Measurements from ENCODE around the gene EMP3. TPM values are rescaled to one million over a fixed set of nuclear protein-coding genes. Genes with fewer than 3 reads are reported as not detected.

Gene EMP3
- total RNA-seq, 1 donor from 2014 or later: 1.2 TPM

- no peak for DNase-seq (ENCODE audit: low spot score)
- no peaks in the 10 kb centered on the region for H3K9me3 ChIP-seq (ENCODE audit: low read depth)
- Mint-ChIP-seq H3K36me3 (no peaks in the 10 kb centered on the region), H3K27ac (peak overlapping the region; percentile 82), H3K4me3 (no peak overlapping the region), H3K9me3 (no peaks in the 10 kb centered on the region), H3K27me3 (ENCODE audit: insufficient read depth, low read depth) (peaks cover 11% of the 10 kb centered on the region), H3K4me1 (peaks cover 30% of the 10 kb centered on the region)
- H3K4me3 ChIP-seq: no peak overlapping the region
- H3F3A ChIP-seq (ENCODE audit: low read depth): no peaks in the 10 kb centered on the region
- H3K27ac ChIP-seq: no peak overlapping the region
- no peak for TF ChIP-seq CTCF (IDR thresholded peaks at IDR 0.05)
- TF ChIP-seq EZH2 (IDR thresholded peaks at IDR 0.05): no peak
- TF ChIP-seq EZH2phosphoT487 (IDR thresholded peaks at IDR 0.05): no peak
- no peaks in the 10 kb centered on the region for H3K36me3 ChIP-seq
- no peaks in the 10 kb centered on the region for H3K4me1 ChIP-seq
- H2AFZ ChIP-seq (replicated peaks): peak overlapping the region; percentile 79
- H3K9ac ChIP-seq: no peak overlapping the region
- no peaks in the 10 kb centered on the region for H4K20me1 ChIP-seq (ENCODE audit: low read depth)
- no peaks in the 10 kb centered on the region for H3K79me2 ChIP-seq (ENCODE audit: low read depth)
- no peaks in the 10 kb centered on the region for H3K27me3 ChIP-seq
- no peak overlapping the region for H3K4me2 ChIP-seq
These were observed 47.6 kb downstream of the EMP3 start for GRCh38 chr19:48372904-48373303.

GRCh38 chr19:48373567-48373966 is 48.2 kb downstream of the EMP3 start:
- peak overlapping the region; percentile 82 for H3K27ac Mint-ChIP-seq

GRCh38 chr19:48378194-48378570 is 52.8 kb downstream of the EMP3 start:
- Histone ChIP-seq H3K4me1 (no peaks in the 10 kb centered on the region), H3F3A (ENCODE audit: low read depth) (peaks cover 12% of the 10 kb centered on the region), H3K27me3 (no peaks in the 10 kb centered on the region), H3K9ac (no peak overlapping the region), H3K36me3 (no peaks in the 10 kb centered on the region), H2AFZ (replicated peaks) (no peak overlapping the region), H3K27ac (no peak overlapping the region), H3K9me3 (ENCODE audit: low read depth) (no peaks in the 10 kb centered on the region), H3K4me2 (no peak overlapping the region), H3K79me2 (ENCODE audit: low read depth) (no peaks in the 10 kb centered on the region), H3K4me3 (no peak overlapping the region), H4K20me1 (ENCODE audit: low read depth) (no peaks in the 10 kb centered on the region)
- DNase-seq (ENCODE audit: low spot score): no peak
- no peaks in the 10 kb centered on the region for H3K9me3 Mint-ChIP-seq
- peaks cover 10% of the 10 kb centered on the region for H3K4me1 Mint-ChIP-seq
- no peak overlapping the region for H3K4me3 Mint-ChIP-seq
- peaks cover 6% of the 10 kb centered on the region for H3K27me3 Mint-ChIP-seq (ENCODE audit: insufficient read depth, low read depth)
- no peak overlapping the region for H3K27ac Mint-ChIP-seq
- TF ChIP-seq EZH2phosphoT487 (IDR thresholded peaks at IDR 0.05): no peak
- no peak for TF ChIP-seq CTCF (IDR thresholded peaks at IDR 0.05)
- no peak for TF ChIP-seq EZH2 (IDR thresholded peaks at IDR 0.05)
- H3K36me3 Mint-ChIP-seq: peaks cover 9% of the 10 kb centered on the region

More at GRCh38 chr19:48373567-48373966, 48.2 kb downstream of the EMP3 start:
- no peaks in the 10 kb centered on the region for H3K9me3 Mint-ChIP-seq
- peaks cover 26% of the 10 kb centered on the region for H3K4me1 Mint-ChIP-seq
- H3K4me1 ChIP-seq: no peaks in the 10 kb centered on the region
- H3F3A ChIP-seq (ENCODE audit: low read depth): peaks cover 3% of the 10 kb centered on the region
- TF ChIP-seq EZH2phosphoT487 (IDR thresholded peaks at IDR 0.05) (no peak), EZH2 (IDR thresholded peaks at IDR 0.05) (no peak), CTCF (IDR thresholded peaks at IDR 0.05) (no peak)
- no peak for DNase-seq (ENCODE audit: low spot score)
- no peaks in the 10 kb centered on the region for H3K79me2 ChIP-seq (ENCODE audit: low read depth)
- H3K4me2 ChIP-seq: no peak overlapping the region
- no peak overlapping the region for H3K4me3 ChIP-seq
- no peaks in the 10 kb centered on the region for H3K9me3 ChIP-seq (ENCODE audit: low read depth)
- H2AFZ ChIP-seq (replicated peaks): peak overlapping the region; percentile 79
- no peak overlapping the region for H3K4me3 Mint-ChIP-seq
- H3K27me3 Mint-ChIP-seq (ENCODE audit: insufficient read depth, low read depth): peaks cover 11% of the 10 kb centered on the region
- no peak overlapping the region for H3K27ac ChIP-seq
- H4K20me1 ChIP-seq (ENCODE audit: low read depth): no peaks in the 10 kb centered on the region
- H3K9ac ChIP-seq: no peak overlapping the region
- H3K36me3 Mint-ChIP-seq: no peaks in the 10 kb centered on the region
- H3K36me3 ChIP-seq: no peaks in the 10 kb centered on the region
- no peaks in the 10 kb centered on the region for H3K27me3 ChIP-seq
